Measurements from ENCODE around the gene BMPER. TPM values are rescaled to one million over a fixed set of nuclear protein-coding genes. Genes with fewer than 3 reads are reported as not detected.

BMPER gene
- total RNA-seq, 4 donors from 2014 or later, result 0.25 to 2.3 (median 0.96) TPM

- intact Hi-C loops (cut with DNase I), result loop anchor here (10.0 kb wide), 1 partner anchor 146 kb away; no protein-coding TSS in a partner anchor
- H3K36me3 ChIP-seq, result no peaks in the 10 kb centered on the region
Measured at GRCh38 chr7:33900501-33900900, 4.8 kb upstream of the BMPER start.

GRCh38 chr7:33901199-33901598 is 4.1 kb upstream of the BMPER start:
- no peaks in the 10 kb centered on the region for H3K27me3 ChIP-seq
- no peak for DNase-seq
- H3K36me3 ChIP-seq, result no peaks in the 10 kb centered on the region
- TF ChIP-seq CTCF (IDR thresholded peaks at IDR 0.05) (no peak), POLR2A (IDR thresholded peaks at IDR 0.05) (no peak)
- intact Hi-C loops (cut with DNase I), result loop anchor here (10.0 kb wide), 1 partner anchor 146 kb away; no protein-coding TSS in a partner anchor
- H3K4me1 ChIP-seq, result peaks cover 0 to 9% of the 10 kb centered on the region in 2 donors
- H3K9me3 ChIP-seq, result no peaks in the 10 kb centered on the region
- no peak overlapping the region for H3K4me3 ChIP-seq (replicated peaks in 1 of 3)
- WGBS, 2 donors, result 96 to 97% methylated on average over 4 of the region's 4 CpGs
- H3K27ac ChIP-seq, result no peak overlapping the region

More at GRCh38 chr7:33900501-33900900, 4.8 kb upstream of the BMPER start:
- Histone ChIP-seq H3K4me3 (replicated peaks in 1 of 3) (no peak overlapping the region), H3K4me1 (peaks cover 0 to 7% of the 10 kb centered on the region in 2 donors), H3K9me3 (no peaks in the 10 kb centered on the region), H3K27me3 (no peaks in the 10 kb centered on the region), H3K27ac (no peak overlapping the region)
- TF ChIP-seq POLR2A (IDR thresholded peaks at IDR 0.05), result no peak
- DNase-seq, result no peak

GRCh38 chr7:33901847-33902246 is 3.5 kb upstream of the BMPER start:
- no peak for DNase-seq
- H3K36me3 ChIP-seq, result no peaks in the 10 kb centered on the region
- peaks cover 0 to 9% of the 10 kb centered on the region in 2 donors for H3K4me1 ChIP-seq
- no peak overlapping the region for H3K4me3 ChIP-seq (replicated peaks in 1 of 3)
- no peak for TF ChIP-seq CTCF (IDR thresholded peaks at IDR 0.05)
- no peak for TF ChIP-seq POLR2A (IDR thresholded peaks at IDR 0.05)
- no peaks in the 10 kb centered on the region for H3K9me3 ChIP-seq
- intact Hi-C loops (cut with DNase I), result loop anchor here (10.0 kb wide), 1 partner anchor 147 kb away; no protein-coding TSS in a partner anchor
- 50 to 85% methylated on average over 2 of the region's 2 CpGs for WGBS, 2 donors
- no peaks in the 10 kb centered on the region for H3K27me3 ChIP-seq
- no peak overlapping the region for H3K27ac ChIP-seq

DNA sequence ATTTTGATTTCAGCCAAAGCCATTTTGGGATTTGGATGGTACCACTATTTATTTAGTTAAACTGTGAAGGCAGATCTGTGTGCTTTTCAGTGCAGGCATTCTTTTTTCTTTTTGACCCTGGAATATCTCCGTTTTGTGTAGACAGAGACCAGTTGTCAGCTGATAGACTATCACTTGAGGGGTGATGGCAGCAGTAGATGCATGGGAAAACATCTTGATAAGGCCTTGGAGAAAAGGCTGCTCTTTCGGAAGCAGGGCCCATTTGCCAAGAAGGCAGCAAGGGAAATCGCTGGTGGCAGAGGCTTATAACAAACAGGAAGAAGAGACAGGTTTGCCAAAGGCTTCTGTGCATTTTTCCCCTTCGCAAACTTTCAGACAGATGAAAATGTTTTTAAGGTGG is 2.6 kb upstream of the BMPER start:
- H3K4me3 ChIP-seq (replicated peaks in 1 of 3), result no peak overlapping the region
- intact Hi-C loops (cut with DNase I), result loop anchor here (10.0 kb wide), 1 partner anchor 148 kb away; no protein-coding TSS in a partner anchor
- 86 to 91% methylated on average over 4 of the region's 4 CpGs for WGBS, 2 donors
- H3K4me1 ChIP-seq, result peaks cover 0 to 9% of the 10 kb centered on the region in 2 donors
- H3K27ac ChIP-seq, result no peak overlapping the region
- TF ChIP-seq POLR2A (IDR thresholded peaks at IDR 0.05) (no peak), CTCF (IDR thresholded peaks at IDR 0.05) (no peak)
- no peak for DNase-seq
- no peaks in the 10 kb centered on the region for H3K36me3 ChIP-seq
- no peaks in the 10 kb centered on the region for H3K9me3 ChIP-seq
- no peaks in the 10 kb centered on the region for H3K27me3 ChIP-seq

DNA sequence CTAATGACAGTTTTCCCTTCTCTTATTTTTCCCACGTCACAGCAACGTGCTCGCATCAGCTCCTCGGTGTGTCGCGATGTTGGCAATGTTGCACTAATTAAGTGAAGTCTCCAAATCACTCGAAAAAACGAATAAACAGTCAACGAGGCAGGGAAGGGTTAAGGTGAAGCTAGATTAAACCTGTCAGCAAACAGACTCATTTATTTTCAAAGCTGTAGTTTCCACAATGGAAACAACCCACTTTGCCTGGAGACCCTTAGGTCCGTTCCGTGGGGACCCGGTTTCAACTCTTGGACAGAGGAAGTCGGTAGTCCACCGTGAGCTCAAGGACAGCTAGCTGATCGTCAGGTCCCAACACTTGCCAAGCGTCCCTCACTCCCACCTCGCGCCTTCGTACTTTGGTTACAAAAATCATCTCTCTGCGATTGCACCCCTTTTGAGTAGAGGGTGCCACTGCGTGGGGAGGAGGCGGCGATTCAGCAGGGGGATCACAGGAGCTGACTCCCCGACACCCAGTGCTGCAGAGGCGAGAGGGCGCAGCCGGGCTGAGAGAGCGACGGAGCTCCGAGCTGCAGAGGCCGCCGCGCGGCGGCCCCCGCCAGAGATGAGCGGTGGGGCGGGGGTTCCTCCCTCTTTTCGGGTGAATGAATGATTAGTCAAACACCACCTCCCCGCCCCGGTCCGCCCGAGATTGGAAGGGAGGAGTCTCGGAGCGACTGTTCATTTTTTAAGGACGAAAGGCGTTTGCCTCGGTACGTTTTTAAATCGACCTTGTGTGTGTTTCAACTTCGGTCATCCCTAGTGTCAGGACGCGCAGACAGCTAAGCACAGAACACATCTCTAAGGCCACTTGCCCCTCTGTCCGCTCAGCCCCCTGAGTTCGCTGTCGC is 1.3 kb upstream of the BMPER start:
- intact Hi-C loops (cut with DNase I), result loop anchor here (10.0 kb wide), 1 partner anchor 149 kb away; no protein-coding TSS in a partner anchor
- Histone ChIP-seq H3K36me3 (no peaks in the 10 kb centered on the region), H3K9me3 (no peaks in the 10 kb centered on the region), H3K4me3 (replicated peaks in 1 of 3) (peak overlapping the region; percentile 48 to 71 (median 52)), H3K4me1 (peaks cover 0 to 9% of the 10 kb centered on the region in 2 donors), H3K27me3 (no peaks in the 10 kb centered on the region), H3K27ac (no peak overlapping the region)
- DNase-seq, result peak; percentile 17 to 19
- TF ChIP-seq POLR2A (IDR thresholded peaks at IDR 0.05) (no peak), CTCF (IDR thresholded peaks at IDR 0.05) (no peak)
- 3 to 5% methylated on average over 51 to 55 of the region's 56 CpGs for WGBS, 2 donors

All from thyroid gland (tissue), 4 donors.